GM23338 (cell line): ENCODE results near the gene SLC25A41.

Experiments used
- CTCF ChIP-seq, 2 experiments: fragments of 200-600 bp in 1 of 2; sonication (generic) in 1 of 2; conservative IDR thresholded peaks; 2 replicates each; pipeline versions ENCODE4 v1.5.1 to v1.6.1; 2016 to 2017; ENCODE audit warnings: antibody characterized with exemption in 2 of 2, low read depth in 2 of 2, mild to moderate bottlenecking in 2 of 2, moderate library complexity in 1 of 2
- REST ChIP-seq: IDR thresholded peaks from one replicate; pipeline ENCODE4 v1.6.1; 2018; ENCODE audit warnings: antibody characterized with exemption; ENCODE audit not compliant: unreplicated experiment
- ZNF331 ChIP-seq: fragments of 250-450 bp; sonication (Bioruptor Pico); IDR thresholded peaks from 2 replicates; pipeline ENCODE4 v1.5.0; 2020; ENCODE audit warnings: low read depth, mild to moderate bottlenecking, moderate library complexity

GRCh38 chr19:6446452-6446851 is 12.9 kb upstream of the SLC25A41 start:
- no peak for TF ChIP-seq CTCF (conservative IDR thresholded peaks at IDR 0.05; ENCODE audit: low read depth in 2 of 2)
- no peak for TF ChIP-seq ZNF331 (CRISPR knock-in tag)
- no peak for TF ChIP-seq REST
